GM12878 (cell line): ENCODE data around the gene RHCE.

Experiments
- ATF7 ChIP-seq: fragments of 450-650 bp; IDR thresholded peaks from 2 replicates; pipeline ENCODE4 v1.6.1; 2016; ENCODE audit warnings: low read depth, mild to moderate bottlenecking
- BHLHE40 ChIP-seq, 2 experiments: fragments of 450-650 bp in 1 of 2; IDR thresholded peaks; 2 replicates each; pipeline ENCODE4 v1.6.1; 2011 to 2017; ENCODE audit warnings: low read depth in 2 of 2, borderline replicate concordance in 1 of 2, improper control_type of control experiment in 1 of 2, low read length in 1 of 2, mild to moderate bottlenecking in 1 of 2
- JUNB ChIP-seq: IDR thresholded peaks from 2 replicates; pipeline ENCODE4 v1.6.1; 2016; ENCODE audit warnings: antibody characterized with exemption, mild to moderate bottlenecking
- NFIC ChIP-seq: IDR thresholded peaks from 2 replicates; pipeline ENCODE4 v1.6.1; 2012; ENCODE audit warnings: low read depth, mild to moderate bottlenecking, inconsistent platforms, low read length, moderate library complexity
- RB1 ChIP-seq: fragments of 450-650 bp; formaldehyde crosslinking; IDR thresholded peaks from 2 replicates; pipeline ENCODE4 v1.6.1; 2017; ENCODE audit warnings: mild to moderate bottlenecking, borderline replicate concordance
- TCF7 ChIP-seq: IDR thresholded peaks from 2 replicates; pipeline ENCODE4 v1.6.1; 2014; ENCODE audit warnings: antibody characterized with exemption, borderline replicate concordance
- ZNF384 ChIP-seq: IDR thresholded peaks from 2 replicates; pipeline ENCODE4 v1.6.1; 2012; ENCODE audit warnings: low read depth, mild to moderate bottlenecking, low read length, improper control_type of control experiment, borderline replicate concordance
- TF ChIP-seq, protein P1 (sequence below): fragments of 450-650 bp; IDR thresholded peaks from 2 replicates; pipeline ENCODE4 v1.6.1; 2018; ENCODE audit warnings: borderline replicate concordance, mild to moderate bottlenecking; ENCODE audit not compliant: partially characterized antibody
- TF ChIP-seq, protein P2 (sequence below), 3 experiments: IDR thresholded peaks in 2 of 3; conservative IDR thresholded peaks in 1 of 3; 2 replicates each; pipeline ENCODE4 v1.5.1; 2011; ENCODE audit warnings: low read depth in 3 of 3, low read length in 3 of 3, mild to moderate bottlenecking in 3 of 3, control low read depth in 2 of 3, moderate library complexity in 2 of 3, inconsistent platforms in 1 of 3, mixed read lengths in 1 of 3; ENCODE audit not compliant: control insufficient read depth in 2 of 3, insufficient read depth in 1 of 3; ENCODE audit errors: extremely low read depth in 1 of 3
- TF ChIP-seq, protein P3 (sequence below): fragments of 150-350 bp; IDR thresholded peaks from 2 replicates; pipeline ENCODE4 v1.6.1; 2016; ENCODE audit warnings: low read depth, low read length
- TF ChIP-seq, protein P4 (sequence below): fragments of 450-650 bp; IDR thresholded peaks from 2 replicates; pipeline ENCODE4 v1.6.1; 2017; ENCODE audit warnings: mild to moderate bottlenecking
- TF ChIP-seq, protein P5 (sequence below): IDR thresholded peaks from 2 replicates; pipeline ENCODE4 v1.6.1; 2012; ENCODE audit warnings: low read depth, low read length, improper control_type of control experiment
- TF ChIP-seq, protein P6 (sequence below): IDR thresholded peaks from 2 replicates; pipeline ENCODE4 v1.6.1; 2012; ENCODE audit warnings: low read depth, low read length, improper control_type of control experiment
- TF ChIP-seq, protein P7 (sequence below): fragments of 450-650 bp; IDR thresholded peaks from 2 replicates; pipeline ENCODE4 v1.6.1; 2016; ENCODE audit warnings: mild to moderate bottlenecking

DNA sequence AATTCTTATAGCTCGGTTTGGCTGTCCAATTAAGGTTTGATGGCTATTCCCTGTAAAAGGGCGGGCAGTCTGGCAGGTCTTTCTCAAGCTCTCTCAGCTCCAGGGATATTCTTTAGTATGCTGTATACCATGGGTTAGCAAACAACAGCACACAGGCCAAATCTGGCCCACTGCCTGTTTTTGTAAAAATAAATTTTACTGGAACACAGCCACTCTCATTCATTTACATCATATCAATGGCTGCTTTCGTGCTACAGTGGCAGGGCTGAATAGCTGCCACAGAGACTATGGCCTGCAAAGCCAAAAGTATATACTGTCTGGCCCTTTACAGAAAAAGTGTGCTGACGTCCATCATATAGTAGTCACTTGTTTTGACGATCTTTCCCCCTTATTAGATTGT lies 42.1 kb upstream of the RHCE start:
- TF ChIP-seq, protein P1, sequence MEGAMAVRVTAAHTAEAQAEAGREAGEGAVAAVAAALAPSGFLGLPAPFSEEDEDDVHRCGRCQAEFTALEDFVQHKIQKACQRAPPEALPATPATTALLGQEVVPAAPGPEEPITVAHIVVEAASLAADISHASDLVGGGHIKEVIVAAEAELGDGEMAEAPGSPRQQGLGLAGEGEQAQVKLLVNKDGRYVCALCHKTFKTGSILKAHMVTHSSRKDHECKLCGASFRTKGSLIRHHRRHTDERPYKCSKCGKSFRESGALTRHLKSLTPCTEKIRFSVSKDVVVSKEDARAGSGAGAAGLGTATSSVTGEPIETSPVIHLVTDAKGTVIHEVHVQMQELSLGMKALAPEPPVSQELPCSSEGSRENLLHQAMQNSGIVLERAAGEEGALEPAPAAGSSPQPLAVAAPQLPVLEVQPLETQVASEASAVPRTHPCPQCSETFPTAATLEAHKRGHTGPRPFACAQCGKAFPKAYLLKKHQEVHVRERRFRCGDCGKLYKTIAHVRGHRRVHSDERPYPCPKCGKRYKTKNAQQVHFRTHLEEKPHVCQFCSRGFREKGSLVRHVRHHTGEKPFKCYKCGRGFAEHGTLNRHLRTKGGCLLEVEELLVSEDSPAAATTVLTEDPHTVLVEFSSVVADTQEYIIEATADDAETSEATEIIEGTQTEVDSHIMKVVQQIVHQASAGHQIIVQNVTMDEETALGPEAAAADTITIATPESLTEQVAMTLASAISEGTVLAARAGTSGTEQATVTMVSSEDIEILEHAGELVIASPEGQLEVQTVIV, result no peak
- TF ChIP-seq, protein P2, sequence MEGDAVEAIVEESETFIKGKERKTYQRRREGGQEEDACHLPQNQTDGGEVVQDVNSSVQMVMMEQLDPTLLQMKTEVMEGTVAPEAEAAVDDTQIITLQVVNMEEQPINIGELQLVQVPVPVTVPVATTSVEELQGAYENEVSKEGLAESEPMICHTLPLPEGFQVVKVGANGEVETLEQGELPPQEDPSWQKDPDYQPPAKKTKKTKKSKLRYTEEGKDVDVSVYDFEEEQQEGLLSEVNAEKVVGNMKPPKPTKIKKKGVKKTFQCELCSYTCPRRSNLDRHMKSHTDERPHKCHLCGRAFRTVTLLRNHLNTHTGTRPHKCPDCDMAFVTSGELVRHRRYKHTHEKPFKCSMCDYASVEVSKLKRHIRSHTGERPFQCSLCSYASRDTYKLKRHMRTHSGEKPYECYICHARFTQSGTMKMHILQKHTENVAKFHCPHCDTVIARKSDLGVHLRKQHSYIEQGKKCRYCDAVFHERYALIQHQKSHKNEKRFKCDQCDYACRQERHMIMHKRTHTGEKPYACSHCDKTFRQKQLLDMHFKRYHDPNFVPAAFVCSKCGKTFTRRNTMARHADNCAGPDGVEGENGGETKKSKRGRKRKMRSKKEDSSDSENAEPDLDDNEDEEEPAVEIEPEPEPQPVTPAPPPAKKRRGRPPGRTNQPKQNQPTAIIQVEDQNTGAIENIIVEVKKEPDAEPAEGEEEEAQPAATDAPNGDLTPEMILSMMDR (IDR thresholded peaks at IDR 0.05 in 2 of 3, conservative IDR thresholded peaks at IDR 0.05 in 1 of 3; ENCODE audit: control insufficient read depth in 2 of 3, extremely low read depth in 1 of 3, insufficient read depth in 1 of 3, low read depth in 3 of 3, low read length in 3 of 3), result no peak
- TF ChIP-seq, protein P3, sequence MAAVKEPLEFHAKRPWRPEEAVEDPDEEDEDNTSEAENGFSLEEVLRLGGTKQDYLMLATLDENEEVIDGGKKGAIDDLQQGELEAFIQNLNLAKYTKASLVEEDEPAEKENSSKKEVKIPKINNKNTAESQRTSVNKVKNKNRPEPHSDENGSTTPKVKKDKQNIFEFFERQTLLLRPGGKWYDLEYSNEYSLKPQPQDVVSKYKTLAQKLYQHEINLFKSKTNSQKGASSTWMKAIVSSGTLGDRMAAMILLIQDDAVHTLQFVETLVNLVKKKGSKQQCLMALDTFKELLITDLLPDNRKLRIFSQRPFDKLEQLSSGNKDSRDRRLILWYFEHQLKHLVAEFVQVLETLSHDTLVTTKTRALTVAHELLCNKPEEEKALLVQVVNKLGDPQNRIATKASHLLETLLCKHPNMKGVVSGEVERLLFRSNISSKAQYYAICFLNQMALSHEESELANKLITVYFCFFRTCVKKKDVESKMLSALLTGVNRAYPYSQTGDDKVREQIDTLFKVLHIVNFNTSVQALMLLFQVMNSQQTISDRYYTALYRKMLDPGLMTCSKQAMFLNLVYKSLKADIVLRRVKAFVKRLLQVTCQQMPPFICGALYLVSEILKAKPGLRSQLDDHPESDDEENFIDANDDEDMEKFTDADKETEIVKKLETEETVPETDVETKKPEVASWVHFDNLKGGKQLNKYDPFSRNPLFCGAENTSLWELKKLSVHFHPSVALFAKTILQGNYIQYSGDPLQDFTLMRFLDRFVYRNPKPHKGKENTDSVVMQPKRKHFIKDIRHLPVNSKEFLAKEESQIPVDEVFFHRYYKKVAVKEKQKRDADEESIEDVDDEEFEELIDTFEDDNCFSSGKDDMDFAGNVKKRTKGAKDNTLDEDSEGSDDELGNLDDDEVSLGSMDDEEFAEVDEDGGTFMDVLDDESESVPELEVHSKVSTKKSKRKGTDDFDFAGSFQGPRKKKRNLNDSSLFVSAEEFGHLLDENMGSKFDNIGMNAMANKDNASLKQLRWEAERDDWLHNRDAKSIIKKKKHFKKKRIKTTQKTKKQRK, result no peak
- no peak for TF ChIP-seq ZNF384
- no peak for TF ChIP-seq BHLHE40 (IDR thresholded peaks at IDR 0.05; ENCODE audit: borderline replicate concordance in 1 of 2, low read depth in 2 of 2, low read length in 1 of 2)
- TF ChIP-seq, protein P4, sequence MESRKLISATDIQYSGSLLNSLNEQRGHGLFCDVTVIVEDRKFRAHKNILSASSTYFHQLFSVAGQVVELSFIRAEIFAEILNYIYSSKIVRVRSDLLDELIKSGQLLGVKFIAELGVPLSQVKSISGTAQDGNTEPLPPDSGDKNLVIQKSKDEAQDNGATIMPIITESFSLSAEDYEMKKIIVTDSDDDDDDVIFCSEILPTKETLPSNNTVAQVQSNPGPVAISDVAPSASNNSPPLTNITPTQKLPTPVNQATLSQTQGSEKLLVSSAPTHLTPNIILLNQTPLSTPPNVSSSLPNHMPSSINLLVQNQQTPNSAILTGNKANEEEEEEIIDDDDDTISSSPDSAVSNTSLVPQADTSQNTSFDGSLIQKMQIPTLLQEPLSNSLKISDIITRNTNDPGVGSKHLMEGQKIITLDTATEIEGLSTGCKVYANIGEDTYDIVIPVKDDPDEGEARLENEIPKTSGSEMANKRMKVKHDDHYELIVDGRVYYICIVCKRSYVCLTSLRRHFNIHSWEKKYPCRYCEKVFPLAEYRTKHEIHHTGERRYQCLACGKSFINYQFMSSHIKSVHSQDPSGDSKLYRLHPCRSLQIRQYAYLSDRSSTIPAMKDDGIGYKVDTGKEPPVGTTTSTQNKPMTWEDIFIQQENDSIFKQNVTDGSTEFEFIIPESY, result no peak
- no peak for TF ChIP-seq TCF7
- no peak for TF ChIP-seq RB1
- TF ChIP-seq, protein P5, sequence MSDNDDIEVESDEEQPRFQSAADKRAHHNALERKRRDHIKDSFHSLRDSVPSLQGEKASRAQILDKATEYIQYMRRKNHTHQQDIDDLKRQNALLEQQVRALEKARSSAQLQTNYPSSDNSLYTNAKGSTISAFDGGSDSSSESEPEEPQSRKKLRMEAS, result no peak
- no peak for TF ChIP-seq JUNB
- TF ChIP-seq NFIC, result no peak
- no peak for TF ChIP-seq ATF7
- TF ChIP-seq, protein P6, sequence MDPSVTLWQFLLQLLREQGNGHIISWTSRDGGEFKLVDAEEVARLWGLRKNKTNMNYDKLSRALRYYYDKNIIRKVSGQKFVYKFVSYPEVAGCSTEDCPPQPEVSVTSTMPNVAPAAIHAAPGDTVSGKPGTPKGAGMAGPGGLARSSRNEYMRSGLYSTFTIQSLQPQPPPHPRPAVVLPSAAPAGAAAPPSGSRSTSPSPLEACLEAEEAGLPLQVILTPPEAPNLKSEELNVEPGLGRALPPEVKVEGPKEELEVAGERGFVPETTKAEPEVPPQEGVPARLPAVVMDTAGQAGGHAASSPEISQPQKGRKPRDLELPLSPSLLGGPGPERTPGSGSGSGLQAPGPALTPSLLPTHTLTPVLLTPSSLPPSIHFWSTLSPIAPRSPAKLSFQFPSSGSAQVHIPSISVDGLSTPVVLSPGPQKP, result no peak
- TF ChIP-seq, protein P7, sequence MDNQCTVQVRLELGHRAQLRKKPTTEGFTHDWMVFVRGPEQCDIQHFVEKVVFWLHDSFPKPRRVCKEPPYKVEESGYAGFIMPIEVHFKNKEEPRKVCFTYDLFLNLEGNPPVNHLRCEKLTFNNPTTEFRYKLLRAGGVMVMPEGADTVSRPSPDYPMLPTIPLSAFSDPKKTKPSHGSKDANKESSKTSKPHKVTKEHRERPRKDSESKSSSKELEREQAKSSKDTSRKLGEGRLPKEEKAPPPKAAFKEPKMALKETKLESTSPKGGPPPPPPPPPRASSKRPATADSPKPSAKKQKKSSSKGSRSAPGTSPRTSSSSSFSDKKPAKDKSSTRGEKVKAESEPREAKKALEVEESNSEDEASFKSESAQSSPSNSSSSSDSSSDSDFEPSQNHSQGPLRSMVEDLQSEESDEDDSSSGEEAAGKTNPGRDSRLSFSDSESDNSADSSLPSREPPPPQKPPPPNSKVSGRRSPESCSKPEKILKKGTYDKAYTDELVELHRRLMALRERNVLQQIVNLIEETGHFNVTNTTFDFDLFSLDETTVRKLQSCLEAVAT, result no peak
